Activated CD4-positive, alpha-beta T cell treated with anti-CD3 and anti-CD28 coated beads, Interleukin-2, Interleukin-6, amounts not matched to agents 100 ng/mL and 50 ng/mL, durations not matched to agents 16 hours and 8 hours (primary cell): Measurements from ENCODE around the gene GAD2.
A peak's percentile ranks its signal among the peaks of the same experiment; 100 is the strongest.
"Not testable (repeated sequence)": the region's sequence is repeated elsewhere in the genome, so short reads cannot be mapped to it uniquely, and the experiment has no call there.

ENCODE experiments used
- DNase-seq: peaks from one replicate; pipeline ENCODE4 v3.0.0-alpha.2; 2020

GAD2 gene

GRCh38 chr10:26326851-26327250 is 110.3 kb downstream of the GAD2 start:
- no peak for DNase-seq

- DNase-seq: no peak
These were observed 111.2 kb downstream of the GAD2 start for GRCh38 chr10:26327811-26328210.

- DNase-seq: no peak
These were observed 114.8 kb downstream of the GAD2 start for GRCh38 chr10:26331371-26331770.

DNA sequence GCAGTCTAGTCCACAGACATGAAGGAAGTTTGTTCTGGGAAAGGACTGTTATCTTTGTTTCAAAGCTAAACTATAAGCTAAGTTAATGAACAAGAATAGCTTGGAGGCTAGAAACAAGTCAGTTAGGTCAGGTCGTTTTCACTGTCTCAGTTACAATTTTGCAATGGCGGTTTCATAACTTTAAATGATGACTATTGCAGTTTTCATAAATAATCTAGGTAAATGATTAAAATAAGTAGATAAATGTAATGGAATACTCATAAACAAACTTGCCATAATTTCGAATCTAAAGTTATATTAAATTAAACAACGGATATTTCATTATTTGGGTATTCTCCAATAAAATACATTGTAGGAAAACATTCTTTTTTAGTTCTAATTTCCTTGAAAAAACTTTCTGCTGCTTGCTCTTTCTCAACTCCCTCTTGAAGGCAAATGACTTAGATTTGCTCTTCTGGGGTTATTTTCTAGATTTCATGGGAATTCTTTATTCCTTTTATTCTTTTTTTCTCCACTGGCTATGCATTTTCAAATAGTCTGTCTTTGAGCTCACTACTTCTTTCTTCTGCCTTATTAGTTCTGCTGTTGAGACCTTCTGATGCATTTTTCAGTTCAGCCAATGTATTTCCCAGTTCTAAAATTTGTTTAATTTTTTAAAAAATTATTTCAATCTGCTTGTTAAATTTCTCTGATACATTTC is 117.8 kb downstream of the GAD2 start:
- DNase-seq: no peak

GRCh38 chr10:26334932-26335573 is 118.5 kb downstream of the GAD2 start:
- peak; percentile 77 for DNase-seq

DNA sequence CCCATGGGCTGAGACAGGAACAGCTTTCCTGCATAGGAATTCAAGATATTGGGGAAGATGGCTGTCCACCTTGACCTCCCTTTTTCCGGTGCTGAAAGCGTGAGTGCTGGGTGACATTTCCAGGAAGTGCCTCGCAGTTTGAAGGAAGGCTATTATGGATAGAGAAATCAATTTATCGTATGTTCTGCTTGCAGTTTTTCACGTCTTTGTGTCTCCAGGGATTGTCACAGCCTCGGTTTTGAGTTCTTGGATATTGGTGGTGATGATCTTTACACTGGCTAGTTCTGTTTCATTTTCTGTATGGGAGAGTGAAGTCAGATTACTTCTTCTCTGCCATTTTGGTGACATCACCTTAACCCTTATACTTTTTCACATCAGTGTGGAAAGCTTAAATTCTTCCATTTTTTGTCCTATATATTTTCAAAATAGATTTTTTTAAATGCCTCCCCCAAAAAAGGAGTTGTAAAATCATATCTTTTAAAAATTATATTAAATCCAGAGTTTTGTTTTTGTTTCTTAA is 119.1 kb downstream of the GAD2 start:
- peak; percentile 12 for DNase-seq

DNA sequence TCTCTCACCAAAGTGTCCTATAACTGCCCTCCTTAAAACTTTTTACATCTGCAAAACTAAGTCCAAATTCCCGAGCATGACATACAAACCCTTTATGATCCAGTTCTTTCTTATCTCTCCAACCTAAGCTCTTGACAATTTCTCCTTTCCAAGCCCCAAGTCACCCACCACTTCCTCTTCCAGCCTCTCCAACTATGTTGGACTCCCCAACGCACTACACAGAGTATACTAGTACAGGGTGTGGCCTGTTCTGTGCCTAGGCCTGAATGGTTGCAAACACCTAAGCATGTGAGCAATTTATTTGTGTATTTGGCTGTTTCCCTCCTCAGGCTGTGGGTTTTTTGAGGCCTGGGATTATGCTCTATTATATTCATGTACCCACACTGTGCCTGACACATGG is 120.4 kb downstream of the GAD2 start:
- DNase-seq: no peak

DNA sequence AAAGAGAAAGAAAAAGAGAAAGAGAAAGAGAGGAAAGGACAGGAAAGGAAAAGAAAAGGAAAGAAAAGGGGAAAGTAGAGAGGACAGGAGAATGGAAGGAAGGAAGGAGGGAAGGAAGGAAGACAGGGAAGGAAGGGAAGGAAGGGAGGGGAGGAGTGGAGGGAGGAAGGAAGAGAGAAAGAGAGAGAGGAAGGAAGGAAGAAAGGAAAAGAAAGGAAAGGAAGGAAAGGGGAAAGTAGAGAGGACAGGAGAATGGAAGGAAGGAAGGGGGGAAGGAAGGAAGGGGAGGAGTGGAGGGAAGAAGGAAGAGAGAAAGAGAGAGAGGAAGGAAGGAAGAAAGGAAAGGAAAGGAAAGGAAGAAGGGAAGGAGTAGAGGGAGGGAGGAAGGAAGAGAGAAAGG is 125.1 kb downstream of the GAD2 start:
- DNase-seq: no peak

- DNase-seq: not testable (repeated sequence)
These were observed 132.3 kb downstream of the GAD2 start for GRCh38 chr10:26348821-26349417.
